A204.1 (cell line): ENCODE data around the gene CREB5.

Experiments
- FAIRE-seq: peaks from 2 replicates; lab custom pipeline; 2012; peaks lifted over from hg19 to GRCh38; lab: Jason Lieb, UNC

CREB5 gene

GRCh38 chr7:28613262-28613661 lies 200.9 kb downstream of the CREB5 start:
- no peak for FAIRE-seq

- no peak for FAIRE-seq
These were observed 202.8 kb downstream of the CREB5 start for GRCh38 chr7:28615091-28615490.

- FAIRE-seq, result no peak
These were observed 205.1 kb downstream of the CREB5 start for GRCh38 chr7:28617308-28617880.

- FAIRE-seq, result no peak
These were observed 206.1 kb downstream of the CREB5 start for GRCh38 chr7:28618383-28618782.

- FAIRE-seq, result no peak
These were observed 206.9 kb downstream of the CREB5 start for GRCh38 chr7:28619256-28619655.

GRCh38 chr7:28621369-28621841 lies 209.1 kb downstream of the CREB5 start:
- FAIRE-seq, result no peak

- no peak for FAIRE-seq
These were observed 210.9 kb downstream of the CREB5 start for GRCh38 chr7:28623105-28623730.

- peak; percentile 41 for FAIRE-seq
These were observed 211.5 kb downstream of the CREB5 start for GRCh38 chr7:28623863-28624262.

GRCh38 chr7:28625432-28625831 lies 213.1 kb downstream of the CREB5 start:
- no peak for FAIRE-seq

GRCh38 chr7:28626221-28626620 lies 213.9 kb downstream of the CREB5 start:
- FAIRE-seq, result no peak

- no peak for FAIRE-seq
These were observed 214.4 kb downstream of the CREB5 start for GRCh38 chr7:28626624-28627262.

- no peak for FAIRE-seq
These were observed 214.9 kb downstream of the CREB5 start for GRCh38 chr7:28627263-28627653.

GRCh38 chr7:28627896-28628295 lies 215.6 kb downstream of the CREB5 start:
- no peak for FAIRE-seq

- FAIRE-seq, result no peak
These were observed 217.0 kb downstream of the CREB5 start for GRCh38 chr7:28629216-28629842.

GRCh38 chr7:28630350-28630749 lies 218.0 kb downstream of the CREB5 start:
- no peak for FAIRE-seq

GRCh38 chr7:28631995-28632394 lies 219.7 kb downstream of the CREB5 start:
- no peak for FAIRE-seq

- no peak for FAIRE-seq
These were observed 226.6 kb downstream of the CREB5 start for GRCh38 chr7:28638914-28639313.

- FAIRE-seq, result no peak
These were observed 227.7 kb downstream of the CREB5 start for GRCh38 chr7:28640001-28640400.

- no peak for FAIRE-seq
These were observed 229.6 kb downstream of the CREB5 start for GRCh38 chr7:28641752-28642545.

GRCh38 chr7:28643188-28643569 lies 230.9 kb downstream of the CREB5 start:
- no peak for FAIRE-seq

- no peak for FAIRE-seq
These were observed 231.4 kb downstream of the CREB5 start for GRCh38 chr7:28643584-28644340.

GRCh38 chr7:28645866-28646265 lies 233.5 kb downstream of the CREB5 start:
- FAIRE-seq, result no peak
